Stimulated activated CD4-positive, alpha-beta T cell treated with anti-CD3 and anti-CD28 coated beads, Interleukin-12 subunit alpha, Interleukin-12 subunit beta, amount 100 ng/mL, for 24 hours (primary cell): Measurements from ENCODE around the gene ASCL2.

Experiments
- DNase-seq, 2 experiments: peaks; one replicate each; pipeline ENCODE4 v3.0.0-alpha.2; 2020; ENCODE audit warnings: low read depth in 2 of 2

The ASCL2 gene

GRCh38 chr11:2234963-2235362 lies 35.4 kb downstream of the ASCL2 start:
- DNase-seq: no peak

- DNase-seq: no peak
Measured at GRCh38 chr11:2233693-2234455, 36.5 kb downstream of the ASCL2 start.

DNA sequence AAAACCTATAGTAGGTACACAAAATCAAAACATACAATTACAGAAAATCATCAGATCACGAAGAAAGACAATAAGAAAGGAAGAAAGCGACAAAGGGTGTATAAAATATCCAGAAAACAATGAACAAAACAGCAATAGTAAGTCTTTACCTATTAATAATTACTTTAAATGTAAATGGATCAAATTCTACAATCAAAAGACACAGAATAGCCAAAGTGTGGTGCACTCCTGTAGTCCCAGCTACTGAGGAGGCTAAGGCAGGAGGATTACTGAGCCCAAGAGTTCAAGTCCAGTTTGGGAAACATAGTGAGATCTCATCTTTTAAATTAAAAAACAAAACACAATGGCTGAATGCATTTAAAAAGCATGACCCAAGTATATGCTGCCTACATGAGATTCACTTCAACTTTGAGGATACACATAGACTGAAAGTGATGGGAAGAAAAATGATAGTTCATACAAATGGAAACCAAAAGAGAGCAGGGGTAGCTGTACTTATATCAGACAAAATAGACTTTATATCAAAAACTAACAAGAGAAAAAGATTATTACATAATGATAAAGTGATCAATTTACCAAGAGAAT lies 40.6 kb downstream of the ASCL2 start:
- no peak for DNase-seq

DNA sequence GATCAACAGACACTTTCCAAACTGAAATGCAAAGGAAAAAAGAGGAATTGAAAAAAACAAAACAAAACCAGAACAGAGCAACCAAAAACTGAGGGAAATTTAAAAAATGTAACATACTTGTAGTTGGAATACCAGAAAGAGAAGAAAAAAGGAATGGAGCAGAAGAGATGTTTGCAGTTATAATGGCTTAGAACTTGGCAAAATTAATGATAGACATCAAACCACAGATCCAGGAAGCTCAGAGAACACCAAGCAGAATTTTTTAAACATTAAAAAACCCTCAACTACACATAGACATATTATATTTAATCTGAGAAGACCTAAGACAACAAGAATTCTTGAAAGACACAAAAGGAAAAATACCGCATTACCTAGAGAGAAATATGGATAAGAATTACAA lies 46.1 kb downstream of the ASCL2 start:
- no peak for DNase-seq

- DNase-seq: no peak
Measured at GRCh38 chr11:2223153-2223794, 47.1 kb downstream of the ASCL2 start.

DNA sequence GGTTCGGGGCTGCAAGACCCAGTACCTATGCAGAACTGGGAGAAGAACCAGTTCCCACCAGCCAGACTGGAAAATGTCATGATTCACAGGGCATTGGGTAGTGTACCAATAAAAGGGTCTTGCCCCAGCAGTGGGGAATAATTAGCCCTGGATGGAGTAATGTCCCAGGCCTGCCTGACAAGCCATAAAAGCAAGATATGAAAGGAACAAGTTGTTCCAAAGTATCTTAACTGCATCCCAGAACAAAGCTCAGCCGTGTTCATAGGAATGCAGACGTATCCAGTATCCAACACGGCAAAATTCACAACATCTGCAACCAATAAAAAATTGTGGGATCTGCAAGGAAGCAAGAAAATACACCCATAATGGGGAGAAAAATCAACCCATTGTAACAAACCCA lies 47.9 kb downstream of the ASCL2 start:
- no peak for DNase-seq

DNA sequence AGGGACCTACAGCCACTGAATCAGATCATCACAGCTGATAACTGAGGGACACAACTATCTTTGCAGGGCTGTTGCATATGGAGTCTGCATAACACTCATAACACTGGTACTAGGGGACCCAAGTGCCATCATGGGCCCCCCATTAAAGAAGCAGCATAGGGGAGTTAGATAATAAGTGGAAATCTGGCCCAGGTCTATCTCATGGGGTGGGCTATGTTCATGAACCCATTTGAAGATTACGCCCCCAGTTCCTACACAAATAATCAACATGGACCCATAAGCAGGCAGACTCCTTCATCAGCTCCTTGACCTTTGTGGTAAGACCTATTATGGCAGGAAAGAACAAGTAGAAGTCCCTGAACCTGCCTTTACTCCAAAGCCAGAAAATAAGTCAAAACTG lies 48.8 kb downstream of the ASCL2 start:
- DNase-seq: no peak

DNA sequence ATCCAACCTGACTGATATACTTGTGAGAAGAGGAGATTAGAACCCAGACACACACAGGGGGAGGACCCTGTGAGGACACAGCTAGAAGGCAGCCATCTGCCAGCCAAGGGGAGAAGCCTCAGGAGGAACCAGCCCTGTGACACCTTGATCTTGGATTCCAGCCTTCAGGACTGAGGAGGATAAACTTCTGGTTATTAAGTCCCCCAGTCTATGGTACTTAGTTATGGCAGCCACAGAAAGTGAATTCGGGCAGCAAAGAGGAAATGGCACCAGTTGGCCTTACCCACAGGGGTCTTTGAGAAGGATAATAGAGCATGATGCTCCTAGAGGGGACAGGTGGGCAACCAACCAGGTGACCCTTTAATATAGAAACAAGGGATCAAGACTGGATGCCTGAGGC lies 49.4 kb downstream of the ASCL2 start:
- no peak for DNase-seq

GRCh38 chr11:2220173-2220771 lies 50.1 kb downstream of the ASCL2 start:
- DNase-seq: no peak

- DNase-seq: no peak
Measured at GRCh38 chr11:2219318-2220017, 50.9 kb downstream of the ASCL2 start.
